Subcutaneous adipose tissue (tissue), 4 donors: ENCODE measurements around the gene NREP. TPM values are rescaled to one million over a fixed set of nuclear protein-coding genes. Genes with fewer than 3 reads are reported as not detected.

Source experiments
- CTCF ChIP-seq: fragments of 450-650 bp; IDR thresholded peaks from one replicate; pipeline ENCODE4 v1.5.1; 2016; ENCODE audit warnings: low read depth, mild to moderate bottlenecking, control low read depth, antibody characterized with exemption, moderate library complexity
- total RNA-seq, 4 donors: library from RNA; depleted of rRNA; stranded (reverse); fragments of >200 nt; gene quantifications; one replicate each; pipeline ENCODE4 v1.1.0, GENCODE V29; 2016

Gene NREP
- total RNA-seq, 4 donors from 2014 or later, result 3.9 to 8.5 (median 7.1) TPM

GRCh38 chr5:111753884-111754589 is 3.0 kb downstream of the NREP start:
- no peak for TF ChIP-seq CTCF

GRCh38 chr5:111752426-111752965 is 4.5 kb downstream of the NREP start:
- no peak for TF ChIP-seq CTCF

GRCh38 chr5:111749303-111750026 is 7.5 kb downstream of the NREP start:
- TF ChIP-seq CTCF, result no peak

- no peak for TF ChIP-seq CTCF
Observed at GRCh38 chr5:111748304-111748763, 8.7 kb downstream of the NREP start.

- no peak for TF ChIP-seq CTCF
Observed at GRCh38 chr5:111747337-111747736, 9.7 kb downstream of the NREP start.

- TF ChIP-seq CTCF, result no peak
Observed at GRCh38 chr5:111746791-111747190, 10.2 kb downstream of the NREP start.

- TF ChIP-seq CTCF, result no peak
Observed at GRCh38 chr5:111745075-111745739, 11.8 kb downstream of the NREP start.
